GM21723 (cell line): Measurements from ENCODE around the gene CBX3.
A peak's percentile ranks its signal among the peaks of the same experiment; 100 is the strongest.
"Not testable (repeated sequence)": the region's sequence is repeated elsewhere in the genome, so short reads cannot be mapped to it uniquely, and the experiment has no call there.

ENCODE experiments used
- ATAC-seq: cut with Tn5 transposase; IDR thresholded peaks from one replicate; pipeline ENCODE4 v1.9.1; 2021; ENCODE audit warnings: mild to moderate bottlenecking, moderate library complexity; ENCODE audit not compliant: unreplicated experiment

The CBX3 gene

DNA sequence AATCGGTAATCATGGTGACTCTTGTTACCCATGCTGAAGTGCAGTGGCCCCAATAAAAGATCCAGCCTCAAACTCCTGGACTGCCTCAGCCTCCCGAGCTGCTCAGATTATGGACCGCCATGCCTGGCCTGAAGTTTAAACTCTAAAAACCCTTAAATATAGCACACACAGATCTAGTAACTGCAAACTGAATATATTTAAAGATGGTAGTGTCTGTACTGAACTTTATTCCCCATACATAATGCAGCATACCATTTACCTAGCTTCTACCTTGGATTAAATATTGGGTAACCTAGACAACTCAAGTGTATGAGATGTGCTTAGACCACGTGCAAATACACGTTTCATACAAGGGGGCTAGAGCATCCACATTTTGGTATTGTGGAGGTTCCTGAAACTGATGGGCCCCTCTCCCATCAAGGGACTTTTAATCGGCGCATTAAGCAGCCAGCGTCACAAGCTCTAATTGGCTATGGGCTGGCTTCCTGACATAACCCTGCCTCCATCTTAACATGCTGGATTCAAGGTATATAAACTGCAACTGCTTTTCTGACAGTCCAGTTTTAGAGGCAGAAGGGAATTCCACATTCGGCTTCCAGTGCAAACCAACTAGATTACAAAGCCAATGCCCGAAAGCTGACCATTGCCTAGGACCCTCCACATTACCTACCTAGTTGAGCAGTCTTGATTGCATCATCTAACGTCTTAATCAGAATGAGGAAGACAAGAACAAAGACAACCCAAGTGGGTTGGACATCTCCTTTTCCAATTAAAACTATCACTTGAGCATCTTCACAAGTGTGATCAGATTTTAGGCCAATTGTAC lies 14.0 kb upstream of the CBX3 start:
- no peak for ATAC-seq

DNA sequence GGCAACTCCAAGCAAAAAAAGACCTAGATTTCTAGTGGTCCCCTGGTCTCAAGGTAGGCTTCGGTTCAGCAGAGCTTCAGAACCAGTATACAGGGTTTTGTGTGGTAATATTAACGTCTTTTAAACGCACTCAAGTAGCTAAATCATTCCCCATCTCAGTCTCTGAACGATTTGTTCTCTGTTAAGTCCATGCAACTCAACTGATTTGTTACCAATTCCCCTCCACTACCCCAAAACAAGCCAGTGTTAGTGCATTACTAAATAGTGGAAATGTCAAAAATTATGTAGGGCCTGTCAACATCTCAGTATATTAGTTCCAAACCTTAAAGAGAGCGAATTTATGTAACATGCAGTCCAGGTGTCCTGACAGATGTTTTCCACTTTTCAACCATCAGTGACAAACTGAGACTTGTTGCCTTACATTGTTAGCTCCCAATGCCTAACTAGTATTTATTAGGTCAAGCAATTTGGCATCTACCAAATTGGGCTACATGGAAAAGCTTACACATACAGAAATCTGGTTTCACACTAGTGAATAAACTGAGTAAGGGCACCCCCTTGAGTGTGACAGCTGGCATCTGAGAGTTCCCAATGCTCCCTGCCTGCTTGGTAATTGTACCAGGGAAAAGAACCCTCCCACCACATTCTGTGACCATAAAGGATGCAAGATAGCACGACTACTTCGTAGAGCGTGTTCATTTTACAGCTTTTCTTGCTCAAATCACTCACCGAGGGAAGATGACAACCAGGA lies 13.2 kb upstream of the CBX3 start:
- no peak for ATAC-seq

DNA sequence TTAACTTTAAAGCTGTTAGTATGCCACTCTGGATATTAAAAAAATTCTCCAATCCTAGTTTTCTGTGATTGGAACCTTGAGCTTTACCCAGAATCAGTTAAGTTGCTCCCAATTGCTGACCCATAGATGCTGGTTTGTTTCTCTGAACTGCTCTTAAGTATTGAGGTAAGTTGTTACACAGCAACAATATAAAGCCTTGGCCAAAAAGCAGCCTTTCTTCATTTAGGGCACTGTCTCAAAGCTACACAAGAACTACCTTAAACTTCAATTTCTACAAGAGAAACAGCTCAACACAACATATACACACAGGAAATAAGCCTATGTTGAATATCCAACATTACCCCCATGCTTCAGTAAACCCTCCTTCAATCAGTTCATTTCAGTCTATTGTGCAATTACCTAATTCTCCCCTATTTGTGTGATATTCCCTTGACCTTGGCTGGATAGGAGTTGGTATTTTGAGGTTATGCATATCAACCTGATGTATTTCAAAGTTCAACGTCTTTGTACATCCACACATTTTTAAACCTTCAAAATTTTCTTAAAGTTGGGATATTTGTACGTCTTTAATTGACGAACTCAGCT lies 12.5 kb upstream of the CBX3 start:
- ATAC-seq = no peak

GRCh38 chr7:26189697-26190096 lies 11.8 kb upstream of the CBX3 start:
- no peak for ATAC-seq

DNA sequence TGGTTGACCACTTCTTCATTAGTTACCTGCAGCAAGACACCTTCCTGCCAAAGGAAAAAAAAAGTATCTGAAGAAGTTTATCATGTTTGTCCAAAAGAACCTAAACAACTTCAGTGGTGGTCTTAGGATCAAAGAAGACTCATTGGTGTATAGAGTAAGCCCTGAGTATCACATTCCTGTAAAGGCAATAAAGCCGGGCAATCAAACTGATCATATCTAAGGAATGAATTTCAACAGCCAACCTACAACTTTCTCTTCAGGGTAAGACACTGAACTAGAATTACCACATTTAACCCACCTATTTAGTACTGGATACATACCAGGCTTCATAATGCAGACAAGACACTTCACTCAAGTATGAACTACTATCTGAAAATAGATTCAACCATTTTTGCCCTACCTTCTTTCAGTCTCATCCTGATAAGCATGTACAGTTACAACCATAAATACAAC lies 11.1 kb upstream of the CBX3 start:
- ATAC-seq = no peak

GRCh38 chr7:26191233-26191973 lies 10.1 kb upstream of the CBX3 start:
- no peak for ATAC-seq

GRCh38 chr7:26191974-26192479 lies 9.5 kb upstream of the CBX3 start:
- ATAC-seq = no peak

- ATAC-seq = no peak
These were observed 9.0 kb upstream of the CBX3 start for GRCh38 chr7:26192485-26193087.

DNA sequence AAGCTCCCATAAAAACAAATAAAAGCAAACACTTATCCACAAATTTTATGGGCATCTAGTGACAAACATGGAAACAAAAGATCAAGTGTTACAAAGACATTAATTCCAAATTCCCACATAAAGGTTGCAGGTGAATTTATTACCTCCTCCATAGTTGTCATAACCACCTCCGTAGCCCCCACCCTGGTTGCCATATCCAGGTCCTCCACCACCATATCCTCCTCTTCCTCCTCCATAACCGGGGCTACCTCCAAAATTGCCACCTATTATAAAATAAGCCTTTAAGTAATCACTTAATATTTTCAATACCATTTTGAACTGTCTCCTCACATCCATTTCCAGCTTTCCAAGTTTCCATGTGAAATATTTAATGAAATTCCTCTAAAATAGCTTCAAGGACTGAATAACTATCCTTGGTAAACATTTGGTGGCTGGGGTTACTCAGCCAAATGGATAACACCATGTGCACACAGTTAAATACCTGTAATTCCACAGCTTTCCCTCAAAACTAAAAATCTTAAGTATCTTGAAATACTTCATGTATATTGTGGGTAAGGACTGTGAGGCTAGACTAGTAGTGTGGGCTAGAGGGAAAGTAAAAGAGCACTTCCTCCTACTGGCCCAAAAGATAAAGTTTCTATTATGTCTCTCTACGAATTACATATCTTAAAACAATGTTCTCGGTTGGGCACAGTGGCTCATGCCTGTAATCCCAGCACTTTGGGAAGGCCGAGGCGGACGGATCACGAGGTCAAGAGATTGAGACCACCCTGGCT lies 7.9 kb upstream of the CBX3 start:
- ATAC-seq = no peak

GRCh38 chr7:26194764-26195163 lies 6.8 kb upstream of the CBX3 start:
- not testable (repeated sequence) for ATAC-seq

GRCh38 chr7:26195182-26195581 lies 6.4 kb upstream of the CBX3 start:
- no peak for ATAC-seq

DNA sequence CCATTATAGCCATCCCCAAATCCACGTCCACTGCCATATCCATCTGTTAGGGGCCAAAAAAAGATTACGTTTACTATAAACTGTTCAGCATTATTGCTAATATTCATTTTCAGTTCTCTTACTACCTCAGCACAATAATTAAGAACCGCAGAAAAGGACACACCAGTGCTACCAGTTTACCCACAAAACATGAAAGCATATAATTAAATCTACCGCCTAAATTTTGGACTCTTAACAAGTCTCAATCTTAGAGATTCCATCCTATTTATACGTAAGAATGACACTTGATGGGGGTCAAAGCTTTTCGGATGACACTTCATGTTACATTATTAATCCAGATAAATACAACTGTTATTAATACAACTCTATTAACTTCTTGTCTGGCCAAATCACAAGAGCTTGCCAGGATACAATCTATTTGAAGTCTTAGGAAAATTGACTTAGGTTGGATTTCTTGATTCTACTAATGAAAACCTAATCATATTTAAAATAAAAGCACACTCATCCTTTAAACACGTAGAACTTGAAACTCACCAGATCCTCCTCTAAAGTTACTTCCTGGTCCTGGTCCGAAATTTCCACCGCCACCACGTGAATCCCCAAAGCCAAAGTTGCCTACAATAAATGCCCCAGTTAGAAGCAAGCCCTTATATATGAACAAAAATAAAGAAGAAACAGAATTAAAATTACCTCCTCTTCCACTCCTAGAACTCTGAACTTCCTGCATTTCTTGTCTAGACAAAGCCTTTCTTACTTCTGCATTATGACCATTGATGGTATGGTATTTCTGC lies 5.5 kb upstream of the CBX3 start:
- ATAC-seq = no peak

- ATAC-seq = no peak
These were observed 4.1 kb upstream of the CBX3 start for GRCh38 chr7:26197153-26198115.

DNA sequence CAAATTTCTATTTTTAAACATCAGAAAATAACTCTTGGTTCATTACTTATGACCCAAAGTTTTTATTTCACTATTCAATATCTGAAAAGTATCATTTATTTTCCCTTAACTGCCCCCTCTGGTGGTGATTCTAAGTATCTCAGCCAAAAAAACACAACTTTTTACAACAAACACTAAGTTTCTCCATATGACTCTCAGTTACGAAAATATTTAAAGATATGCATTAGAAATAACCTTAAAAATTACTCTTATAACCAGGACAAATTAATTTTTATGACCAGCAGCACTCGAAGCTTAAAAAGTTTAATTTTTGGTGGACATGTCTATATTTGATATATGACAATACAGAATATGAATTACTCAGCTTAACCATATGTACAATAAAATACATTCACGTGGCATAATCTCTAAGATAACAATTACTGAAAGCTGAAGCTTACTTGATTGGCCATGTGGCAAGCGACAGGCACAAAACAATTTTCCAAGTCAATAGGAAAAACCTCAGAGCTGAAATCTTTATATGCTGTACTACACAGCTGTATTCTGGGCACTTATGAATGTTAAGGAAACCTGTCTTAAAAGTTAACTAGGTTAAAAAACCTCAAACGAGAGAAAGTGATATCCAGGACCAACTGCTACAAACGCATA lies 3.3 kb upstream of the CBX3 start:
- ATAC-seq = no peak

GRCh38 chr7:26198781-26199169 lies 2.8 kb upstream of the CBX3 start:
- ATAC-seq = no peak

- ATAC-seq = no peak
These were observed 2.1 kb upstream of the CBX3 start for GRCh38 chr7:26199301-26200037.

DNA sequence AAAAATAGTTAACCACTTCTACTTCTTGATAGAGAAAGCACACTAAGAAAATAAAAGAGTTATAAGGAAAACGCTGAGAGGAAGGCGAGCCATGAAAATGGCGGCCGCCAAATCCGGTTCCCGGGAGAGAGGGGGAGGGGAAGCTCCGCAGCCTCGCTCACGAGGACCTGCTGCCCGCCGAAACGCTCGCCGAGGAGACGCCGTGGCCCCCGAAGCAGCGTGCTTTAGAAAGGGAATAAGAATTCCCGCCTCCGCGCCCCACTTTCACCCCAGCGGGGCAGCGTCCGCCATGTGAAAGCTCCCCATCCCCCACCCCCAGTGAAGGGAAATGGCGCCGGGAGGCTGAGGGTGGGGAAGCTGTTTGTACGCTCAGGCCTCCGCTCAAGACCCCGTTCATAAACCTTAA lies 1.5 kb upstream of the CBX3 start:
- peak; percentile 26 for ATAC-seq
